ENCODE data around the gene ZNF514.

ZNF514 gene

GRCh38 chr2:95159690-95160449 is at the start of gene ZNF514:
TSS of gene ZNF514 (minus strand) at chr2:95159848. CDS start at chr2:95153253, 6,595 bp downstream.
- DNase-seq = peak; percentile 83

GRCh38 chr2:95208106-95208505 is 48.5 kb upstream of the ZNF514 start:
- DNase-seq = no peak

GRCh38 chr2:95207111-95207961 is 47.7 kb upstream of the ZNF514 start, which contains the start of gene ZNF892:
TSS of gene ZNF892 (plus strand) at chr2:95207521. CDS start at chr2:95207816, 295 bp downstream.
- peak; percentile 91 for DNase-seq

- no peak for DNase-seq
These were observed 46.4 kb upstream of the ZNF514 start for GRCh38 chr2:95206096-95206495.

- no peak for DNase-seq
These were observed 44.7 kb upstream of the ZNF514 start for GRCh38 chr2:95204396-95204795.

GRCh38 chr2:95203911-95204310 is 44.3 kb upstream of the ZNF514 start:
- no peak for DNase-seq

GRCh38 chr2:95192956-95193355 is 33.3 kb upstream of the ZNF514 start:
- peak; percentile 65 for DNase-seq

- no peak for DNase-seq
These were observed 26.3 kb upstream of the ZNF514 start for GRCh38 chr2:95185973-95186372.

GRCh38 chr2:95185197-95185596 is 25.5 kb upstream of the ZNF514 start:
- no peak for DNase-seq

GRCh38 chr2:95181774-95182173 is 22.1 kb upstream of the ZNF514 start:
- no peak for DNase-seq

GRCh38 chr2:95179451-95179850 is 19.8 kb upstream of the ZNF514 start:
- DNase-seq = no peak

GRCh38 chr2:95174031-95174542 is 14.4 kb upstream of the ZNF514 start:
- DNase-seq = no peak

GRCh38 chr2:95171902-95172301 is 12.3 kb upstream of the ZNF514 start:
- DNase-seq = no peak

- DNase-seq = no peak
These were observed 6.6 kb upstream of the ZNF514 start for GRCh38 chr2:95166065-95166763.

- DNase-seq = peak; percentile 98
These were observed 5.9 kb upstream of the ZNF514 start, which contains the start of gene ZNF2 for GRCh38 chr2:95165371-95166064. TSS of gene ZNF2 (plus strand) at chr2:95165809. CDS start at chr2:95176227, 10,418 bp downstream.

GRCh38 chr2:95165030-95165370 is 5.4 kb upstream of the ZNF514 start:
- no peak for DNase-seq

- peak; percentile 50 for DNase-seq
These were observed 593 bp downstream of the ZNF514 start for GRCh38 chr2:95158891-95159619.

GRCh38 chr2:95158441-95158840 is 1.2 kb downstream of the ZNF514 start:
- no peak for DNase-seq

- DNase-seq = no peak
These were observed 10.2 kb downstream of the ZNF514 start for GRCh38 chr2:95149397-95149984.

- no peak for DNase-seq
These were observed 15.8 kb downstream of the ZNF514 start for GRCh38 chr2:95143838-95144237.

GRCh38 chr2:95138702-95139101 is 20.9 kb downstream of the ZNF514 start:
- DNase-seq = no peak

Measured in stimulated activated CD4-positive, alpha-beta T cell treated with anti-CD3 and anti-CD28 coated beads, Interleukin-15, amount 100 ng/mL, for 24 hours (primary cell).